Upper lobe of left lung (tissue), 4 donors: ENCODE results near the gene MBP.

Experiments used
- CTCF ChIP-seq, 6 experiments: fragments of 450-650 bp in 4 of 6; fragments of 200-600 bp in 2 of 6; sonication (generic) in 2 of 6; IDR thresholded peaks; one replicate each; pipeline ENCODE4 v1.5.1; 2016 to 2019; ENCODE audit warnings: antibody characterized with exemption in 6 of 6
- EP300 ChIP-seq, 4 donors: sonication (generic); formaldehyde crosslinking; IDR thresholded peaks; one replicate each; pipeline ENCODE4 v1.5.1; 2017; ENCODE audit warnings: antibody characterized with exemption in 4 of 4, control low read depth in 2 of 4
- POLR2A ChIP-seq, 4 donors: fragments of 450-650 bp; IDR thresholded peaks; one replicate each; pipeline ENCODE4 v1.5.1; 2016 to 2017; ENCODE audit warnings: antibody characterized with exemption in 4 of 4, mild to moderate bottlenecking in 2 of 4
- POLR2AphosphoS5 ChIP-seq, 2 donors: sonication (generic); formaldehyde crosslinking; IDR thresholded peaks; one replicate each; pipeline ENCODE4 v1.5.1; 2017; ENCODE audit warnings: antibody characterized with exemption in 2 of 2

DNA sequence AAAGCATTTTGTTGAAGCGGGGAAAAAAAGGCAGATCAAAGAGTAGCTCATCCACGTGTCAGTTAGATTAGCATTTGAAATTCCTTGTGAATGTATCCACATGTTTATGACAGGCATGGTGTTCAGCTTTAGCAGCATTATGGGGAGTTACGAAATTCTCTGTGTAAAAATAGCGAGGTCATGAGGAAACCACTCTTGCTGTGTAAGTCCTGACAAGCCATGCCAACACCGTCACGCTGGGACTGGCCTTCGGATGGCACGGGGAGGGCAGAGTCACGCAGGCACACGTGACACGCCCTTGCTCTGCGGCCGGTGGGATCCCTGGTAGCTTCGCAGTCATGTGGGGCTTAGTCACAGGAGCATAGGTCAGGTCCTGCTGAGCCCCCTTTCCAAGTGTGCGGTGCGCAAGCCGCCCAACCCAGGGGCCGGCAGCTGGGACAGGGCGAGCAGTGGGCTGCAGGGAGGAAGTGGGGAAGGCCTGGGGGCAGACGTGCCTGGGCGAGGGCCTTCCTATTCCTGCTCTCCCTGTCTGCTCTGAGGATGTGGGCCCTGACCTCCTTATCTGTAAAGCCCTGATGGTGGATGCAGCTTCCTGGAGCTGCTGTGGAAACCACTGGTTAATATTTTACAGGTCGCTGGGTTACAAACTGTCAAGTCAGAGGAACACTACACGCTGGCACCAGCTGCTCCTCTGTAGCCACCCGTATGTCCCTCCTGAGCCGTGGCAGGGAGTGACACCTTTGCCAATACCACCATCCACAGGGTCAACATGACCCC lies 18.0 kb downstream of the MBP start:
- TF ChIP-seq CTCF (IDR thresholded peaks at IDR 0.05) (peak in 1 of 6 experiments; percentile 10), EP300 (IDR thresholded peaks at IDR 0.05) (peak in 3 of 4 donors; percentile 35 to 98 (median 96)), POLR2A (IDR thresholded peaks at IDR 0.05) (peak in 2 of 4 donors; percentile 36 to 64), POLR2AphosphoS5 (IDR thresholded peaks at IDR 0.05) (peak; percentile 94 to 97)
